GM23338 (cell line): ENCODE data around the gene OR1I1.

Source experiments
- CTCF ChIP-seq, 2 experiments: fragments of 200-600 bp in 1 of 2; sonication (generic) in 1 of 2; conservative IDR thresholded peaks; 2 replicates each; pipeline versions ENCODE4 v1.5.1 to v1.6.1; 2016 to 2017; ENCODE audit warnings: antibody characterized with exemption in 2 of 2, low read depth in 2 of 2, mild to moderate bottlenecking in 2 of 2, moderate library complexity in 1 of 2
- POLR2AphosphoS5 ChIP-seq: IDR thresholded peaks from 2 replicates; pipeline ENCODE4 v1.6.1; 2016; ENCODE audit warnings: antibody characterized with exemption, low read depth

DNA sequence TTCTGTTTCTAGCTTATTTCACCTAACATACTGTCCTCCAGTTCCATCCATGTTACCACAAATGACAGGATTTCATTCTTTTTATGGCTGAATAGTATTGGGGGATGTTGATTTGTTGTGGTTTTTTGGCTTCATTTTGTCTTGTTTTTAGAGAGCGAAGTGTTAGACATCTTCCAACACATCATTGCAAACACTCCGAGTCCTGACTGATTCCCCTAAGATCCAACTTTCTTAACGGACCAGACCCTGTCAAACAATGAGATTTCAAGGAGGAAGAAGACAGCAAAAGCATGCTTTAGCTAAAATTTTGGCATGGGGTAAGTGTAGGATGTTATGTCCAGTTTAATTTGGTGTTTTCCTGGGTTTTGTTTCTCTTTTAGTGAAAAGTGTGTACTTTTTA, 36.5 kb upstream of the OR1I1 start:
- TF ChIP-seq CTCF (conservative IDR thresholded peaks at IDR 0.05; ENCODE audit: low read depth in 2 of 2) (no peak), POLR2AphosphoS5 (no peak)
